ENCODE measurements around the gene LHB.

The LHB gene

DNA sequence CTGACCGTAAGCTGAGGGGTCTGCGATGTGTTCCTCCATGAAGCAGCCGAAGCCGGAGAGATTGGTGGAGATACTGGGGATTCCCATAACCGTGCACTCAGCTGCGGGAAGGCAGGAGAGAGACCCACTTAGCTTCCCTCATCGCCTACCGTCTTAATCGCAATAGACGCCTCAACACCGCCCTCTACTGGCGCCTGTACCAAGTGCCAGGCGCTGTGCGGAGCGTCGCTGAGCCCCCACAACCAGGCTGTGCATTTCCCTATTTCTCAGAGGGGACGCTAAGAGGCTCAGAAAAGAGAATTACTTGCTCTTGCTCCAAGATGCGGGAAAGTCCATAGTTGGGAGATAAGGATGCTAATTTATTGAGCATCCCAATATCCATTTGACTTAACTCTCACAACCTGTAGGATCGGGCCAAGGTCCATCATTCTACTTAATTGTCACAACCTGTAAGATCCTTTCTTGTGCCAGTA, 45.9 kb downstream of the LHB start:
- DNase-seq, result peak; percentile 87

DNA sequence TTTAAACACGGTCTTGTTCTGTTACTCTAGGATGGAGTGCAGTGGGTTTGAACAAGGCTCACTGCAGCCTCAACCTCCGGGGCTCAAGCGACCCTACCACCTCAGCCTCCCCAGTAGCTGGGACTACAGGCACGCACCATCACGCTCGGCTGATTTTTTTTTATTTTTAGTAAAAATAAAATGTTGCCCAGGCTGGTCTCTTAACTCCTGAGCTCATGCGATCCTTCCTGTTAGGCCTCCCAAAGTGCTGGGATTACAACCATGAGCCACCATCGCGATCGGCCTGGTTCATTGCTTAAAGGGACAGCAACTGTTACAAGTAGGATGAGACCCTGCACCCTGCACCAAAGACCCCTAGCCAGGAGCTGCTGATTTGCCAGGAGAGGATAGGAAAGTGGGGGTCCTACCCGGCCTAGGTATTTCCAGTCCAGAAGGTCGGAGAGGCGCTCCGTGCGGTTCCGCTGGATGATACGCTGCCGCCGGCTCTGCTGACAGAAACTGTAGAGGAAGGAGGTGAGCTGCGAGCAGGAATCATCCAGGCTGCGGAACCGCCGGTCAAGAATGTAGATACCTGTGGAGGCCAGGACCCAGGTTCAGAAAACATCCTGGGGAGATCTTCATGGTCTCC, 46.6 kb downstream of the LHB start:
- no peak for DNase-seq

DNA sequence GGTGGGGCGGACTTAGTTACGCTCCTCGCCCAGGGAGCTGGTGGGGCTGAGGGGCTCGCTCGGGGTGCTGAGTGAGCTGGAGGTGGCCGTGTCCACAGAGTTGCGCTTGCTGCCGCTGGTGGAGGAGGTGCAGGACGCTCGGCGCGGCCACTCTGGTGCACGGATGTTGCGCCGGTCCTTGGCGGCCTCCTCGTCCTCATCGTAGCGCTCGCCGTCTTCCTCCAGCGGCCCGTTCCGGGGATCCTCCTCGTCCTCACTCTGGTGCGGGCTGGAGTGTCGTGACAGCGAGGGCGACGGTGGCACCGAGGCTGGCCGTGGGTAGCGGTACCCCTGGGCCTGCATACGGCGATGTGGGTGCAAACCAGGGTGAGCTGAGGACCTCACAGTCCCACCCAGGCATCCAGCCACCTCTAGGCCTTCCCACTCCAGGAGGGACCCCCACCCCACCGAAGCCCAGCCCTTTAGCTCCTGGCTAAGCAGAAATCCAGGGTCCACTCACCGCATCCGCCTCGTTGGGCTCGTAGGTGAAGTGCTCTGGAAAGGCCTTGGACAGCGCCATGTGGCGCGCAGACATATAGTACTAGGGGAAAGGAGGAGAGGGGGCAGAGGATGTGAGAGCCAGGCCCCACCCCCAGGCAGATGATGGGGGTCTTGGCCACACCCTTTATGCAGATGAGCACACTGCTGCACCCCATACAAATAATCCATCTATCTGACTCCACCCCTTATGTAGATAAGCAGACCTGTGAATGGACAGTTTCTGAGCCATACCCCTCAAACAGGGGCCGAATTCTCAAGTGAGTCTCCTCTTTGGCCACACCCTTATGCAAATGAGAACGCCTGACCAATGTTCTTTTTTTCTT, 47.4 kb downstream of the LHB start:
- DNase-seq, result no peak

DNA sequence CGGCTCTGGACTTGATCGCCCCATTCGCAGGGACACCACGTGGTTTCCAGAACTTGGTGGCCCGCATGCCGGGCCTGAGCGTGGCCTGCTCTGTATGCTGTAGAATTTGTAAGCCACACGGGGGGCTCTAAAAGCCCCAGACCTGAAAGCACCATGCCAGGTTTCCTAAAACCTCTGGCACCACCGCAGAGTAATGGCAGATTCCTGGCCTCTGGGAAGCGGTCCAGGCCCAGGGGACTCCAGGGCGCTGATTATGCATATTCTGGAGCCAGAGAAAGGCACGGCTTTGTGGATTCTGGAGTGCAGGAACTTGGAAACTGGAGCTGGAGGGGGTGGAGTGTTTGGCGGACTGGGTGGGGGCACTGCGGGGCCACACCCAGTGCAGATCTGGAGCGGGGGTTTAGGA, 48.1 kb downstream of the LHB start:
- no peak for DNase-seq

DNA sequence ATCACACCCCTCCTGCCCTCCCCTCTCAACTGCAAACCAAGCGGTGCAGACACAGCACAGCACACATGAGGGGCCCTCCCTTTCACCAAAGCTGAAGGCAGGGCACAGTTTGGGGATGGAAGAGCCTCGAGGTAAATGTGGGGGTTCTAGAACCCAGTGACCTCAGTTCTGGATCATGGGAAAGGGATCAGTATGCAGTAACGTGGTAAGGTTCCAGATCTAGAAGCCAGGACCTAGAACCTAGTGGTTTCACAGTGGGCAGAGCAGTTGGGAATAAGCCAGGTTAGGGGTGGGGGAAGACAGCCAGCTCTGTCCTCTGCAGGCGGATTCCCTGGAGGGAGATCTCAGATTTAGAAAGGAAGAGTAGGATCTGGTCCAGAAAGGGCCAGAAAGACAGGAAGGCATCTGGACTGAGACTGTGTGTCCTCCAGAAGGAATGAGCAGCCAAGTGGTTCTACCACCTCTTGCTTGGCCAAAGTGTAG, 48.7 kb downstream of the LHB start:
- no peak for DNase-seq

DNA sequence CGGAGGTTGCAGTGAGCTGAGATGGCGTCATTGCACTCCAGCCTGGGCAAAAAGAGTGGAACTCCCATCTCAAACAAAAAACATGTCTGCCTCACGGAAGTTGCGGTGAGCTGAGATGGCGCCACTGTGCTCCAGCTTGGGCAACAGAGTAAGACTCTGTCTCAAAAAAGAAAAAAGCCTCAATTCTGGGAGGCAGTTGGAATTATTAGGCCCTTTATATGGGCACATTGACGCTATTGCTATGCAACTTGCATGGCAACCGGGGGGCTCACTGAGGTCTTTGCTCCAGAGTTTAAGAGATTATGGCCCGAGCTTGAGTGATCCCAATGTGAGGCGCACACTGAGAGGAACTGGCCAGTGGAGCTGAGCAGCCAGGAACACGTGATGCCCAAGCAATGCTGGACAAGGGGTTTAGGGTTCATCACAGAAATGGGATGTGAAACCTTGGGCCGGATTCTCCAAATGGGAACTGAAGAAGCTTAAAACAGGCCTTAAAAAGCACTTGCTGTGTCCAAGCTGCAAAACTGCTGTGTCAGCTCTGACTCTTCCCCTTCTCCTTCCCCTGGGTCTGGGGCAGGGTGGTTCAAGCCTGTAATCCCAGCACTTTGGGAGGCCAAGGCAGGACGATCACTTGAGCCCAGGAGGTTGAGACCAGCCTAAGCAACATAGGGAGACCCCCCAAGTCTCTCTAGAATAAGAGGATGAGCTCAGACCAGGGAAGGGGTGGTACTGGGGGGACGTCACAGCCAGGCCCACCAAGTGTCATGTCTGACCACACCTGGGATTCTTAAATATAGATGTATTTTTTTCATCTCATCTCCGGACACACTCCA, 49.3 kb downstream of the LHB start:
- peak; percentile 57 for DNase-seq

DNA sequence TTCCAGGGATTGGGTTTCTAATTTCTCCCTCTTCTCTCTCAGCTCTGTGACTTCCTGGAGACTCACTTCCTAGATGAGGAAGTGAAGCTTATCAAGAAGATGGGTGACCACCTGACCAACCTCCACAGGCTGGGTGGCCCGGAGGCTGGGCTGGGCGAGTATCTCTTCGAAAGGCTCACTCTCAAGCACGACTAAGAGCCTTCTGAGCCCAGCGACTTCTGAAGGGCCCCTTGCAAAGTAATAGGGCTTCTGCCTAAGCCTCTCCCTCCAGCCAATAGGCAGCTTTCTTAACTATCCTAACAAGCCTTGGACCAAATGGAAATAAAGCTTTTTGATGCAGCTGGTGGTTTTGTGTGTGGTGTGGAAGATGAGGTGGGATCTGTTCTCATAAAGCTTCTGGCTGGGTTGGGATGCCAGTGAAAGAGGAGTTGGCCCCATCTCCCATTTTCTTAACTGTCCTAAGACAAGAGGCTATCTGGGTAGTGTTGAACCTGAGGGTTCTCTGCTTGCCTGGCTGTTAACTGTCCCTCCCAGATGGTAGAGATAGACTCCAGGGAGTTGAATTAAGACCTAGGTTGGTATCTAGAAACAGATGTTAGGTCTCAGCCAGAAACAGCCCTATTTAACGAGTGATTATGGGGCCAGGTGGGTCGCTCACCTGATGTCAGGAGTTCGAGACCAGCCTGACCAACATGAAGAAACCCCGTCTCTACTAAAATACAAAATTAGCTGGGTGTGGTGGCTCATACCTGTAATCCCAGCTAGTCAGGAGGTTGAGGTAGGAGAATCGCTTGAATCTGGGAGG, 50.1 kb downstream of the LHB start:
- no peak for DNase-seq

All from islet precursor cell (in vitro differentiated cells).